Activated CD4-positive, CD25-positive, alpha-beta regulatory T cell treated with anti-CD3 and anti-CD28 coated beads, Interleukin-2, amount 50 U/mL, for 16 hours (primary cell): ENCODE data around the gene MTCH2.

Source experiments
- DNase-seq: peaks from one replicate; pipeline ENCODE4 v3.0.0-alpha.2; 2020; ENCODE audit warnings: low read depth, low spot score

The MTCH2 gene

DNA sequence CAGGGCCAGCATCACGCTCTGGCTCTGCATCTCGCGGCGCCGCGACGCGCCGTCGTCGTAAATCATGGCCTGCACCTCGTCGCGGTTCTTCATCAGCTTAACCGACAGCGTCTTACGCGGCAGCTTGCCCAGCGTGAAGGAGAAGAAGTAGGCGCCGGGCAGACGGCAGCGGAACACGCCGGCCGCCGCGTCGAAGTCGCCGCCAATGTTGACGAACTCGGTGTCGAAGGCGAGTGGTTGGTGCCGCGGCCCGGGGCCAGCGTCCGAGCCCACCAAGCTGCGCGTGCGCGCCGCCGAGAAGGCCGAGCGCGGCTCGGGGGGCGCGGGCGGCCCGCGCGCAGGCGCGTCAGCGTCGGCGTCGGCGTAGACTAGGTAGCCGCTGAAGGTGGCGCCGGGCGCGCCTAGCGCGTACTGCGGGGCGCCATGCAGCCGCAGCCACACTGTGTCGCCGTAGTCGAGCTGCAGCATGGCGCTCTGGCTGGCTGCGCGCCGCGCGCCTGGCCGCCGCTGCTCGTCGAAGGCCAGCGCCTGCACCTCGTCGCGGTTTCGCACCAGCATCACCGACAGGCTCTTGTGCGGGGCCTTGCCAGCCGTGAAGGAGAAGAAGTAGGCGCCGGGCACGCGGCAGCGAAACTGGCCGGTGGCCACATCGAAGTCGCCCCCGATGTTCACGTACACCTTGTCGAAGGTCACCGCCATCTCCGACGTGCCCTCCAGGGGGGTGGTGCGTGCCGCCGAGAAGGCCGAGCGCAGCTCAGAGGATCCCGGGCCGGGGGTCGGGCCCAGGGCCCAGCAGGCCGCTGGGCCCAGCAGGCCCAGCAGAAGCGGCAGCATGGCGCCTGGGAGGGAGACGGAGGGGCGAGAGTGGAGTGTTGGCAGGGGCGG lies 52.1 kb downstream of the MTCH2 start:
- no peak for DNase-seq

DNA sequence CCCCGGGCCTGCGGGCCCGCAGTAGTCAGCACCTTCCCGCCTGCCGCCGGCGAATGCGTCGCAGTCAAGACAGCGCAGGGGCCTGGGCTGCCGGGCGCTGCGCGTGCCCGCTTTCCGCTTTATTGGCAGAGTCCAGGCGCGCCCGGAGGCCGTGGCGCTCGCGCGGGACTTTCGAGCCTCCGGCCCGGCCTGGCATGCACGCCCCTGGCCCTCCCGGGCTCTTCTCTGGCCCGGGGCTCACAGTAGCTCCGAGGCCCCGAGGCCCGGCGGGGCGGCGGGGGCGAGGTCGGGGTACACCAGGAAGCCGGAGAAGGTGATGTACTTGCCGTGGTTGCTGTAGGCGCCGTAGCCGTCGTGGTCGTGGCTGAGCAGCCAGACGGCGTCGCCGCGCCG lies 52.8 kb downstream of the MTCH2 start:
- DNase-seq, result no peak

DNA sequence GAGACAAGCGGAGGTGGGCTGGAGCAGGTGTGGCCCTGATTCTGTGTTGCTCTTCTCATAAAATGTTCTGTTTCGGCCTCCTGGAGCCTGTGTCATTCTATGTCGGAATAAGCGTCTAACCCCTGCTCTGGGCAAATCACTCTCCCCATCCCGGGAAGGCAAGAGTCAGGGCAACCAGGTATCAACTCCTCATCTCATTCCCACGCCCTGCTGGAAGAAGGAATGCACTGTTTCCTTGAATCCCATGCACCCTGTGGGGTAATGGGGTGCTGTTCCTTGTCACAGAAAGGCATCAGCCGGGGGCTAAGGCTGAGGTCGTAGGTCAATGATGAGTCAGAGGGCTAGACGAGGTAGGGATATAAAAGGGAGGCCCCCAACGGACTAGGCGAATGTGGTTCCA lies 53.2 kb downstream of the MTCH2 start:
- no peak for DNase-seq

DNA sequence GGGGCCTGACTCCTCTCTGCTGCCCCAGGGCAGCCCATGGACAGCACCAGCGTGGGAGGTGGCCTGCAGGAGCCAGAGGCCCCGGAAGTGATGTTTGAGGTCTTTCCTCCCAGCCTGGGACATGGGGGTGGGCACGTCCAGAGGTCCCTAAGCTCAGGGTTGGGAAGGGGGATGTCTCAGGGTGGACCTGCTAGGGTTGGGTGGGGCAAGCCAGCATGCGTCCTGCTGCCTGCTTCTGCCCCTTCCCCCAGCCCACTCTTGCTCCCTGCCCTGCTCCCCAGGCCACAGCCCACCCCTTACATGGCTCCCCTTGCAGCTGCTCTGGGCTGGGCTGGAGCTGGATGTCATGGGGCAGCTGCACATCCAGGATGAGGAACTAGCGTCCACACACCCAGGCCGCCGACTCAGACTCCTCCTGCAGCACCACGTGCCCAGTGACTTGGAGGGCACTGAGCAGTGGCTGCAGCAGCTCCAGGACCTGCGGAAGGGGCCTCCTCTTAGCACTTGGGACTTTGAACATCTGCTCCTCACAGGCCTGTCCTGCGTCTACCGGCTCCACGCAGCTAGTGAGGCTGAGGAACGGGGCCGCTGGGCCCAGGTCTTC lies 54.5 kb downstream of the MTCH2 start:
- no peak for DNase-seq

DNA sequence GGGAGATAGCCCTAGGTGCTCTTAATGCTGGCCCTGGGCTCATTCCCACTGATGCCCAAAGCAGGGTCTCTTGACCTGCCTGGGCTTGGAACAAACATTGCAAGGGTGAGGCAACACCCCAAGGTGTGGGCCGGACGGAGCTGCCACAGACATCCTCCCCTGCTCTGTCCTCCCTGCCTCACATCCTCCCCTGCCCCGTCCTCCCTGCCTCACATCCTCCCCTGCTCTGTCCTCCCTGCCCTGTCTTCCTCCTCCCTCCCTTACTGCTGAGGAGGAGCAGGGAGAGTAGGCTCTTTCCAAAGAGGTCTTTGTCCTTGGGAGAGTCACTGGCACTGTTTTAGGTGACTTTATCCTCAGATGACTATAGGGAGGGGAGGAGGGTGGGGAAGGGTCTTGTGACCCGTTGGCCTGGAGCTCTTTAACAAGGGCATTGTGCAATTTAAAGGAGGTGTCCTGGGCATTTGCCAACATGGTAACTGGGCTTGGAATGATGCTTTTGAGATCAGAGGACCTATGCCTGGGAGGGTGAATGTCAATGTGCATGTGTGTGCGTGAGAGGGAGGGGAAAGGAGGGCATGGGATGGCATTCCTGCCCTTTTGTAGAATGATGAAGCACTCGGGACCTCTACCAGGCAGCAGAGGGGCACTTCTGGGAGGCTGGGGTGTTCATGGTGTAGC lies 55.2 kb downstream of the MTCH2 start:
- DNase-seq, result no peak

DNA sequence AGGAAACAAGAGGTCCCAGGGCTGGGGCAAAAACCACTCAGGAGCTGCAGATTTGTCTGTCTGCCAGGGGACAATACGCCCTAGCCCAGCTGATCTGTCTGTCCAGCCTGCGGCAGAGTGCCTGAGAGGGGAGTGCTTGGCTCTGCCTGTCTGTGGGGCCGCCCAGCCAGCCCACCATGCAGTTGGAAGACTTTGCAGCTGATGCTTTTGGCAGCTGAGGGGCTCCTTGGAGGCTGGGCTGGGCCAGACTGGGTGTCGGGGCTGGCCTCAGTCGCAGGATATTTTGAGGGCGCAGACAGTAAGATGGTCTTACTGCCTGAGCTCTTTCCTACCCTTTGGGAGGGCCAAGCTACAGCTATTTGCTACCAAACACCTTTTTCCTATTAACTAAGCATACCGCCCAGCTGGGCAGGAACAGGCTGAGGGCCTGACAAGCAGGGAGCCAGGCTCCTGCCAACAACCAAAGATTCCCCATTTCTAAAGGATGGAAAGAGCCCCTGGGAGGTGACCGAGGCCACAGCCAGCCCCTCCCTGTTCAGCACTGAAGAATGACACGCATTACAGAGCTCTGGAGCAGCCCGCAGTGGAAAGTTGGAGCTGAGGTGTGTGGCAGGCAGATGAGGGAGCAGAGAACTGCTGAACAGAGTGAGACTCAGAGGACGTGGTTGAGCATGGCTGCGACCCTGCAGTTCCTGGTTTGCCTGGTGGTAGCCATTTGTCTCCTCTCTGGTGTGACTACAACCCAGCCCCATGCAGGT lies 56.1 kb downstream of the MTCH2 start, which contains the start of gene FAM180B:
Gene FAM180B, plus strand, starts transcription at position 581 of the 758 bp plus-strand sequence. Its CDS starts 91 bp downstream, at position 672.
- no peak for DNase-seq

DNA sequence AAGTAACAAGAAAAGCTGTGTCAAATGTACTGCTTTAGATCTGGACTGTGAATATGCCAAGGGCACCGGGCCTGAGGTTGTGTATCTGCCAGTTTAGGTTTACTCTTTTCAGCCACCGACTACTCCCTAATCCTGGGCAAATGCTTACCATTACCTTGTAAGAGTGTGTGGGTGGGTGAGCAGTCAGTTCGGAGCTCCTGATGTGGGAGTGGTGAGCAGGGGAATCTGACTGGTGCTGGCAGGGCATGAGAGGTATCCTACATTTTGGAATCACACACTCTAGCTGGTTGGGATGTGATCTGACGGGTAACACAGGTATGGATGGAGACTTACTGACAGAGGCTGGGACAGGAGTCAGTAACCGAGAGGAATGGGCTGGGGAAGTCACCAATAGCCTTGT lies 58.5 kb downstream of the MTCH2 start:
- no peak for DNase-seq

DNA sequence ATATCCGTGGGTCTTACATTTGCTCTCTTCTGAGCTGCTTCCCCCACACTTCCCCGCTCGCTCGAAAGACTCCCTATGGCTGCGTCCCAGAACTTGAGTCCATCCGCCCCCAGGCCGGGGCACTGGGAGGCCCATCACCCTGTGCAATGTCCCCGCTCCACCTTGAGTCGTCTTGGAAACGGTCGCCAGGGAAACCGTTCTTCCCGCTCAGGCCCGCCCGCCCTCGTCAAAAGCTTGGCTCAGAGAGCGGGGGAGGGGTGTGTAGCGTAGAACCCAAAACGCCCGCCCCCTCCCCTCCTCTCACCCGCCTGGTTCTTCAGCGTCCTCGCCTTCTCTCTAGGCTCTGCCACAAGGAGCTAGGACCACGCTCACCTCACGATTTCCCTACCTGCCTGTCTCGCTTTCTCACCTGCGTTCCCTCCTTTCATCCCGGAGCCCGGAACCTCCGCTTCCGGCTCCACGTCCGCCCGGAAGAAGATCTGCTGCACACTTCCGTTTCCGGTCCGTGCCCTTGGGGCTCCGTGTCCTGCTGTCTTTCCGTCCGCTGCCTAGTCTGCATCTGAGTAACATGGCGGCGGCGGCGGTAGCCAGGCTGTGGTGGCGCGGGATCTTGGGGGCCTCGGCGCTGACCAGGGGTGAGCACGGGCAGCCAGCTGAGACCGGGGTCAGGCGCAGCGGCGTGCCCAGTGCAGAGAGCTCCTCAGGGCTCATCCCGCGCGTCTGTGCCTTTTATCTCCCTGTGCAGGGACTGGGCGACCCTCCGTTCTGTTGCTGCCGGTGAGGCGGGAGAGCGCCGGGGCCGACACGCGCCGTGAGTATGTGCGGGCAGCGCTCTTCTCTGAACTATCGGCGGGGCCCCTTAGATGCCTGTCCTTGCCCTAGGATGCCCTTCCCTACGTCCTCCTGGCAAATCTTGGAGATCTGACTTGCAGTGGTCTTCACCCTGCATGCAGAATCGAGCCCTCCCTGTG lies 63.5 kb downstream of the MTCH2 start, which contains the start of the genes KBTBD4 and NDUFS3:
Gene KBTBD4, minus strand, starts transcription at position 447 of the 971 bp plus-strand sequence. Its CDS starts 19 bp downstream, at position 428.
Gene NDUFS3, plus strand, starts transcription at position 551 of the 971 bp plus-strand sequence. Its CDS starts 18 bp downstream, at position 569.
- peak; percentile 84 for DNase-seq

DNA sequence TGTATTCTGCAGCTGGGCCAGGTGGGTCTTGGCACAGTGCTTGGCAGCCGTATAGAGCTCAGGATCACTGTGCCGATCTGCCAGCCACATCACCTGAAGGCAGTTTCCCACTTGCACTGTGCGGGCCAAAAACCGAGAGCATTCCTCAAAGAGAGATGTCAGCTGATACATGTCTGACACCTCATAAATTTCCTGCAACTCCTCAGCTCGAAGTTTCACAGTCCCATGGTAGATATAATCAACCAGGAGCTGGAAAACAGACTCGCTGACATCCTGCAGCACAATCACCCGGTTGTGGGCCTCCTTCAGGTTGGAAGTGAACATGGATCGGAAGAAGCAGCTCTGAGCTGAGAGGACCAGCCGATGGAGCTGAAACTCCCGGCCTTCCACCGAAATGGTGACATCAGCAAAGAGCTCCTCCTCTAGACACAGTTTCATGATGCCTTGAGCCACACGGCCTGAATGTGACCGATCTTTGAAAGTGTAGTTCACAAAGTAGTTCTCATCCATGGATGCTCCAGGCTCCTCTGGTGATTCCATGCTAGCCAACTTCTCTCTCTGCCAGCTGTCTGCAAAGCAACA lies 64.8 kb downstream of the MTCH2 start:
- DNase-seq, result no peak

DNA sequence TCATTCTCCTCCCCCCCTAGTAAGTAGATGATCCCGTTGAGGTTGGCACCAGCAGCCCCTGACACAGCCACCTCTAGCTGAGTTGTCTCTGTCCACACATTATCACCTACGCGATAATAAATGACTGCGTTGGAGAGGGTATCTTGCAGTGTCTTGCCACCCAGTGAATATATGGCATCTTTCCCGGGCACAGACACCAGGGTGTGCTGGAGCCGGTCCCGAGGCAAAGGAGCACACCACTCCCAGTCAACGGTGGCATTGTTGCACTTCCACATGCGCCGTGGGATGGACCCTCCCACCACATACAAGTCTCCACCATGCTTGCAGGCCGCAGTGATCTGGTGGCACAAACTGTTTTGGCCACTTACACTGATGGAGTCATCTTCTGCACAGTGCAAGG lies 69.0 kb downstream of the MTCH2 start:
- no peak for DNase-seq

DNA sequence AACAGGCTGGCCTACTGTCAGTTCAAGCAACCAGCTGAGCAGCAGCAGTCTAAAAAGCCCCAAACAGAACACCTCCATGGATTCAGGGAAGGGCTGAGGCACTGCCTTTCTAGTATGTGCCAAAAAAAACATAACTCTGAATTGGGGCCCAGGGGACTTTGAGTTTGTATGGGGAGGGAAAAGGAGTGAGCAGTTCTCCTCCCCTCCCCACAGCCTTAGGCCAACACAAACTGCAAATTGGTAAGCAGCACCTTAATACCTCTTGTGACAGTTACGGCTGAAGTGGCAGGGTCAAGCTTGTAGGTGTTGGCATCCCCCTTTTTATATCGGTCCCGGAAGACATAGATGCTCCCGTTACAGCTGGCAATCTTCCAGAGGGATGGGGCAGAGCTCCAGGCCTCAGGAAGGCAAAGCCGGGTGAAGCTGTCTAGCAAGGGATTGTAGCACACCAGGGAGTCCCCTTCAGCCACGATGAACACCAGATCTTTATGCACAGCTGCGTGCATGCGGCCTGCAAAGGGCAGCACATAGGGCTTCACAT lies 69.6 kb downstream of the MTCH2 start:
- DNase-seq, result no peak

DNA sequence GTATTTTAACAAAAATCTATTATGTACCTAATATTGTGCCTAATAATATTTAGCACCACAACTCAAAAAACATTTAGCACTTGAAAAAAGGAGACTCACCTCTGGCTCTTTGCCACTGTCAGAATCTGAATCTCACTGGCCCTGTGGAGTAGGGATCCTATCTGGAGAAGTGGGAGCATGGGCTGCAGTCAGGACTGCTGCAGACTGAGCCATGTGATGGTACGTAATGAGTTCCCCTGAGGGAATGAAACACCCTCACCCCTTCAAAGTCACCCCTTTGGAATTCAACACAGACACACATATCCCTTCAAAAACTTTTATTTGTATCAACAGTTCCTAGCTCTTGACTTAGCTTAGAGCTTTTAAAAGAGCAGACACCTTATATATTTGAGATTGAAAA lies 70.5 kb downstream of the MTCH2 start:
- no peak for DNase-seq

DNA sequence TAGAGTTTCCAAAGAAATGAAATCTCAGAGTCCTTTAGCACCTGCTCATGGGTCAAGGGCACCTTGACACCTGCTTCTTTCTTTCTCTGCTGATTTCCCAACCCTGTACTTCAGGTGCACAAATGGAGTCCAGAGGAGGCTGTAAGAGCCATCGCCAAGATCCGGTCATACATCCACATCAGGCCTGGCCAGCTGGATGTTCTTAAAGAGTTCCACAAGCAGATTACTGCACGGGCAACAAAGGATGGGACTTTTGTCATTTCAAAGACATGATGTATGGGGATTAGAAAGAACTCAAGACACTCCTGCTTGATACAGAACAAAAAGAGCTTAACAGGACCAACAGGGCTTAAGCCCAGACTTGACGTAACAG lies 71.0 kb downstream of the MTCH2 start:
- DNase-seq, result no peak

DNA sequence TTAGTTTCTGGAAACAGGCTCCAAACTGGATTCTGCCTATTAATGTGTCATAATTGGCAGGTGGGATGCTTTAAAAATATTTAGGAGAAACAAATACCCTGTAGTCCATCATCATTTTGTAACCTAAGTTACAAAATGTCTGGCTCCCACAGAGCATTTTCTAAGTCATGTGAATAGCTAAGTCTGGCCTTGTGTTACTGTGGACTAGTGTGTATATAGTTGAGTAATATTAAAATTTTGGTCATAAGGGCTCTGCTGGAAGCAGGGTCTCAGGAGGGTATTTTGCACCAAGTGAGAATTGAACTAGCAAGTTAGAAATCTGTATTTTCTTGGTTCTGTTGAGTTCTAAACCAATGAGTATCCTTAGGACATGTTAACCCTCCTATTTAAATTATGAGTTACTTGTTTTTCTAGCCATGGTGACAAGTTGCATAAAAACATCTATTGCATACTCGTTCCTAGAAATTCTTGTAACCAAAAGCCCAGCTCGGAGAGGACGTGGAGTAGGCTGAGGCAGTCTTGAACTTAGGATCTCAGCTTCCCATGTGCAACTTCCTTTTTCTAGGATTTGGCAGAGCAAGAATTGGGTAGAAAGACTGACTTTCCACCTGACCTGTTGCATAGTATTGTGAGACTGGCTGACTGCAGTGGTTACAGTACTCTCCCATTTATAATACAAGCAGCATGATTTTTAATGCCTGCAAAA lies 71.6 kb downstream of the MTCH2 start:
- no peak for DNase-seq

DNA sequence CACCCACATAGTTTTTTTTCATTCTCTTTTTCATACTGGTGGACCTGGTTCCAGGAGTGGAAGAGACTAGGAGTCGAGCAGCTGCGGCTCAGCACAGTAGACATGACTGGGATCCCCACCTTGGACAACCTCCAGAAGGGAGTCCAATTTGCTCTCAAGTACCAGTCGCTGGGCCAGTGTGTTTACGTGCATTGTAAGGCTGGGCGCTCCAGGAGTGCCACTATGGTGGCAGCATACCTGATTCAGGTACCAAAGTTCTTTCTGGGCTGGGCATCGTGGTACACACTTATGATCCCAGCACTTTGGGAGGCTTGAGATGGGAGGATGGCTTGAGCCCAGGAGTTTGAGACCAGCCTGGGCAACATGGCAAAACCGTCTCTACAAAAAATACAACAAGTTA lies 72.7 kb downstream of the MTCH2 start:
- no peak for DNase-seq
